HepG2 (cell line): ENCODE results near the gene FTL. TPM values are rescaled to one million over a fixed set of nuclear protein-coding genes. Genes with fewer than 3 reads are reported as not detected.

ENCODE experiments used
- BRCA1 ChIP-seq: sonication (generic); formaldehyde crosslinking; IDR thresholded peaks from 2 replicates; pipeline ENCODE4 v1.4.0; 2020; ENCODE audit warnings: missing genetic modification reagents
- CEBPG ChIP-seq: IDR thresholded peaks from 2 replicates; pipeline ENCODE4 v1.6.1; 2016
- DMAP1 ChIP-seq: IDR thresholded peaks from 2 replicates; pipeline ENCODE4 v1.6.1; 2016
- ETV5 ChIP-seq: IDR thresholded peaks from 2 replicates; pipeline ENCODE4 v1.6.1; 2018; ENCODE audit warnings: missing biosample characterization, missing genetic modification reagents, inconsistent platforms, borderline replicate concordance
- FOXA3 ChIP-seq: IDR thresholded peaks from 2 replicates; pipeline ENCODE4 v1.6.1; 2016; ENCODE audit warnings: missing genetic modification reagents, missing compliant biosample characterization
- GABPB1 ChIP-seq: IDR thresholded peaks from 2 replicates; pipeline ENCODE4 v1.6.1; 2016; ENCODE audit warnings: mild to moderate bottlenecking, missing genetic modification reagents, moderate library complexity, missing compliant biosample characterization
- MXD4 ChIP-seq: IDR thresholded peaks from 2 replicates; pipeline ENCODE4 v1.6.1; 2016; ENCODE audit warnings: mild to moderate bottlenecking, missing biosample characterization, missing genetic modification reagents
- NCOA5 ChIP-seq: sonication (generic); formaldehyde crosslinking; IDR thresholded peaks from 2 replicates; pipeline ENCODE4 v1.4.0; 2020; ENCODE audit warnings: missing genetic modification reagents
- RELA ChIP-seq: sonication (generic); formaldehyde crosslinking; IDR thresholded peaks from 2 replicates; pipeline ENCODE4 v1.4.0; 2020; ENCODE audit warnings: missing genetic modification reagents
- SP5 ChIP-seq: IDR thresholded peaks from 2 replicates; pipeline ENCODE4 v1.6.1; 2016; ENCODE audit warnings: low read depth, borderline replicate concordance
- U2AF2 ChIP-seq: fragments of 200-400 bp; formaldehyde crosslinking; IDR thresholded peaks from 2 replicates; pipeline ENCODE4 v1.6.1; 2017; ENCODE audit warnings: low read depth, mild to moderate bottlenecking, low read length
- ZBTB46 ChIP-seq: sonication (generic); formaldehyde crosslinking; IDR thresholded peaks from 2 replicates; pipeline ENCODE4 v1.4.0; 2020; ENCODE audit warnings: mild to moderate bottlenecking, missing genetic modification reagents, borderline replicate concordance
- ZMYM4 ChIP-seq: sonication (generic); formaldehyde crosslinking; IDR thresholded peaks from 2 replicates; pipeline ENCODE4 v1.8.1; 2023; ENCODE audit warnings: mild to moderate bottlenecking, missing genetic modification reagents
- ZNF101 ChIP-seq: sonication (generic); formaldehyde crosslinking; IDR thresholded peaks from 2 replicates; pipeline ENCODE4 v1.4.0; 2020; ENCODE audit warnings: mild to moderate bottlenecking, low read depth, missing genetic modification reagents, borderline replicate concordance
- ZNF121 ChIP-seq: sonication (generic); formaldehyde crosslinking; IDR thresholded peaks from 2 replicates; pipeline ENCODE4 v1.5.0; 2020; ENCODE audit warnings: mild to moderate bottlenecking, missing genetic modification reagents
- ZNF207 ChIP-seq: fragments of 450-650 bp; IDR thresholded peaks from 2 replicates; pipeline ENCODE4 v1.6.1; 2016; ENCODE audit warnings: antibody characterized with exemption, borderline replicate concordance
- ZNF367 ChIP-seq: sonication (generic); formaldehyde crosslinking; IDR thresholded peaks from 2 replicates; pipeline ENCODE4 v1.4.0; 2020; ENCODE audit warnings: missing genetic modification reagents, borderline replicate concordance
- ZNF609 ChIP-seq: sonication (generic); formaldehyde crosslinking; IDR thresholded peaks from 2 replicates; pipeline ENCODE4 v1.4.0; 2020; ENCODE audit warnings: mild to moderate bottlenecking, missing genetic modification reagents, borderline replicate concordance
- ZNF674 ChIP-seq: sonication (generic); formaldehyde crosslinking; IDR thresholded peaks from 2 replicates; pipeline ENCODE4 v1.5.0; 2020; ENCODE audit warnings: low read depth, mild to moderate bottlenecking, missing genetic modification reagents
- ZNF891 ChIP-seq: sonication (generic); formaldehyde crosslinking; IDR thresholded peaks from 2 replicates; pipeline ENCODE4 v1.5.0; 2020; ENCODE audit warnings: mild to moderate bottlenecking, missing genetic modification reagents
- ZZZ3 ChIP-seq: sonication (generic); formaldehyde crosslinking; IDR thresholded peaks from 2 replicates; pipeline ENCODE4 v1.4.0; 2020; ENCODE audit warnings: missing genetic modification reagents, mild to moderate bottlenecking, borderline replicate concordance
- polyA plus RNA-seq, 8 experiments: library from polyadenylated mRNA; depleted of rRNA in 3 of 8; stranded (reverse) in 7 of 8; unstranded in 1 of 8; fragments of >200 nt; fragmentation: Illumina TruSeq in 4 of 8; extraction: Trizol in 4 of 8; gene quantifications; 2 replicates each; pipeline versions ENCODE4 v1.2.1 to v1.2.3, GENCODE V29; 2011 to 2016; ENCODE audit warnings: low read depth in 4 of 8, missing spikeins in 1 of 8, mixed read lengths in 1 of 8; ENCODE audit not compliant: insufficient read depth in 1 of 8
- total RNA-seq, 5 experiments: library from RNA; depleted of rRNA; stranded (reverse); fragments of >200 nt; fragmentation: Illumina TruSeq; extraction: Trizol; gene quantifications; 2 replicates each; pipeline ENCODE4 v1.2.3, GENCODE V29; 2016; ENCODE audit warnings: low read depth in 1 of 5
- TF ChIP-seq, protein P1 (sequence below): sonication (generic); formaldehyde crosslinking; IDR thresholded peaks from 2 replicates; pipeline ENCODE4 v1.5.0; 2020; ENCODE audit warnings: missing genetic modification reagents

Gene FTL
- total and polyA plus RNA-seq, 2 of the 13 experiments (the other 11 are each of a cell fraction or from before 2014, with no cell fraction given): 2,721 to 8,800 TPM

DNA sequence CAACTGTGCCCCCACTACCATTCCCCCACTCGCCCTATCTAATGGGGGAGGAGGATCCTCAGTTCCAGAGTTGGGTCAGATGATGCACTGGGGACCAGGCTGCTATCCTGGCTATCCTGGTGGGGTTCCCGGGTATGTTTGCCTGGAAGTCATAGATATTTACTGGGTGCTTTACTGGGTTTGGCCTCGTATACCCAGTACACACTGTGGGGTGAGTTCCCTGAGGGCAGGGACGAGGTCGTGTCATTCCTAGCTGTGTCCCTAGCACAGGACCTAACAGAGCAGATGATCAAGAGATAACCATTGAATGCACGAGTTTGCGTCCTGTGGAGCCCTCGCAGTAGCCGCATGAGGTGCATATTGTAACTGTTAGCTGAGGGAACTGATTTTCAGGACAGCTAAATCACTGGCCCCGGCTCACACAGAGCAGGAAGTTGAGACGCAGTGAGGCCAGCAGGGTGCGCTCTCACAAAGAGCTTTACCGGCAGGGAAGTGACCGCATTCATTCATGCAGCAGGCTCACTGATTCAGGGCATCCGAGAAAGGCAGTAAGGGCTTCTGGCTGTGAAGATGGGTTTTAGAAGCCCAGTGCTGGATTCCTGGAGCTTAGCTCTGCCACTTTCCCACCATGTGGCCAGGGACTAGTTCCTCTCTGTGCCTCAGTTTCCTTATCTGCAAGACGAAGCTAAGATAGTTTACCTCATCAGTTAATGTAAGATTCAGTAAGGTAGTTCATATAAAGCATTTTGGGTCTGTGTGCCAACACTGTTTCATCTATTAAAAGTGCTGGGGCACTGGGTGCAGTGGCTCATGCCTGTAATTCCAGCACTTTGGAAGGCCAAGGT is 34.6 kb downstream of the FTL start (continued):
- no peak for TF ChIP-seq ZNF609 (CRISPR knock-in tag)
- no peak for TF ChIP-seq ZBTB46 (CRISPR knock-in tag)
- TF ChIP-seq, protein P1, sequence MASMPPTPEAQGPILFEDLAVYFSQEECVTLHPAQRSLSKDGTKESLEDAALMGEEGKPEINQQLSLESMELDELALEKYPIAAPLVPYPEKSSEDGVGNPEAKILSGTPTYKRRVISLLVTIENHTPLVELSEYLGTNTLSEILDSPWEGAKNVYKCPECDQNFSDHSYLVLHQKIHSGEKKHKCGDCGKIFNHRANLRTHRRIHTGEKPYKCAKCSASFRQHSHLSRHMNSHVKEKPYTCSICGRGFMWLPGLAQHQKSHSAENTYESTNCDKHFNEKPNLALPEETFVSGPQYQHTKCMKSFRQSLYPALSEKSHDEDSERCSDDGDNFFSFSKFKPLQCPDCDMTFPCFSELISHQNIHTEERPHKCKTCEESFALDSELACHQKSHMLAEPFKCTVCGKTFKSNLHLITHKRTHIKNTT (CRISPR knock-in tag): no peak
- no peak for TF ChIP-seq ZMYM4 (CRISPR knock-in tag)
- no peak for TF ChIP-seq ZNF674
- no peak for TF ChIP-seq ZZZ3 (CRISPR knock-in tag)
- TF ChIP-seq ZNF207: no peak
- TF ChIP-seq ZNF891 (CRISPR knock-in tag): no peak
- no peak for TF ChIP-seq DMAP1 (CRISPR knock-in tag)
- no peak for TF ChIP-seq SP5 (CRISPR knock-in tag)
- no peak for TF ChIP-seq MXD4 (CRISPR knock-in tag)
- no peak for TF ChIP-seq ZNF101 (CRISPR knock-in tag)
- TF ChIP-seq ETV5: peak; percentile 46; the same call in 1 of the 2 replicates
- no peak for TF ChIP-seq NCOA5 (CRISPR knock-in tag)
- no peak for TF ChIP-seq ZNF367 (CRISPR knock-in tag)
- no peak for TF ChIP-seq U2AF2
- no peak for TF ChIP-seq ZNF121 (CRISPR knock-in tag)
- TF ChIP-seq BRCA1: no peak
- TF ChIP-seq RELA: no peak
- 0 out of 2 replicates have a peak, but pooled peaks have one; percentile 24 for TF ChIP-seq GABPB1
- TF ChIP-seq CEBPG (CRISPR knock-in tag): no peak
- no peak for TF ChIP-seq FOXA3 (CRISPR knock-in tag)
